ENCODE results near the gene TNP1.

TNP1 gene

DNA sequence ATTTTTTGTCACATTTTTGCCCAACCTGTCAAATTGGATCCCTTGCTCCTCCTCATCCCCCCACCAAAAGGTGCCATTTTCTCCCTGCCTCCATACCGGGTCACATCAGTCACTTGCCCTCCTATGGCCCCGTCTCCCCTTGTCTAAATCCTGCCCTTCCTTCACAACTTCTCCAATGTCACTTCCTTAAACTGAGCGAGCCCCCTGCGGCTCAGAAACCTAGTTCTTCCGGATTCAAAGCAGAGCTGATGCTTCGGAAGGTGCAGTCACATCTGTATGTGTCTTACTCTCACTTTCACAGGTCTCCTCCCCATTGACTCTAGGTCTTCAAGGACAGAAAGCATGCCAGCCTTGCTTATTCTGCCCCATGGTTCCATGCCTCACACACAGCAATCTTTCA is 22.1 kb downstream of the TNP1 start:
- no peak for DNase-seq

DNA sequence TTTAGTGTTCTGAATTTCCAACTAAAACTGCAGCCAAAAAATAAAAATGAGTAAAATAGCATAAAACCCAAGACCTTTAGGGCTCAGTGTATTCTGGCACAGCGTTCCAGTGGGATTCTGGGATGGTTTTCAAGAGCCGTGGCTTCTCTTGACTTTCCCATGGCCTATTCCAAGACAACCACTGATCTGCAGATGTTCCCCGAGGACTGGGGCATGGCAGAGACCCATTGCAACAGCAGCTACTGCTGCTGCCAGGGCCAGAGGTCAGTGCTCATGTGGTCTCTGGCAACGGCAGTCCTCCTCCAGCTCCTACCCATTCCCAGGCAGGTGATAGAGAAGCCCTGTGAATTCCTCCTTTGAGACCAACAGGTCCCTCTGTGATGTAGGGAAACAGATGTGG is 26.8 kb downstream of the TNP1 start:
- no peak for DNase-seq

DNA sequence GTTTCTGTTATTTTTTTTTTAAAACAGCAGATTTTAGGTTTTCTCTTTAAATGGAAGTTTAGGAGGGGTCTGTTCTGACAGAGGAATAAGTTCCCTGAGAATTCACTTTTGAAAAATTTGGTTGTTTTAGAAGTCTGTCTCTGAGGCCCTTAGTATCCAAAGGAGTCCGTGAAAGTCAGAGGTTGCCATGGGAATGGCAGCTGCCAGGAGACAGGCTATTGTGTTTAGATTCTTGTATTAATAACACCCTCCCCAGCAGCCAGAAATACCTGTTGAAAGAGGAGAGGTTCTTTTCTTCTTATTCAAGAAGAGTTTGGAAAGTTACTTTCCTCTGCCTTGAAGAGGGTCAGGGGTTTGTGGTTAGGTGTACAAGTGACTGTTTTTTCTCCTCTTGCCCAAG is 29.5 kb downstream of the TNP1 start:
- peak; percentile 7 for DNase-seq

DNA sequence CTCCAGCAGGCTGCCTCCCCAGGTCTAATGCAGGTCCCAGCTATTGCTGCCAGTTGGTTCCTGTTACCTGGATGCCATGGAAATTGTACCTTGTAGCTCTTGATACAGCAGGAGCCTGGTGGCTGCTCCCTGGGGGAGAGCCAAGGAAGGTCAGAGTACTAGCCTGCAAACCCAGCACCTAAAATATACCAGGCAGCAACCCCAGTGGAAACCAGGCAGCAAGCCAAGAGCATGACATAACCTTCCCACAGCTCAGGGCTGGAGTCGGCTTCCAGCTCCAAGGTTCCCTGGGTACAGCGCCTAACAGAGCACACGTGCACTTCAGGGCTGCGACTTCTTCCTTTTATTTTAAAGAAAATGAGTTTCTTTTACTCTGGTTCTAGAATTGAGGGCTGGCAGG is 30.3 kb downstream of the TNP1 start:
- peak; percentile 39 for DNase-seq

DNA sequence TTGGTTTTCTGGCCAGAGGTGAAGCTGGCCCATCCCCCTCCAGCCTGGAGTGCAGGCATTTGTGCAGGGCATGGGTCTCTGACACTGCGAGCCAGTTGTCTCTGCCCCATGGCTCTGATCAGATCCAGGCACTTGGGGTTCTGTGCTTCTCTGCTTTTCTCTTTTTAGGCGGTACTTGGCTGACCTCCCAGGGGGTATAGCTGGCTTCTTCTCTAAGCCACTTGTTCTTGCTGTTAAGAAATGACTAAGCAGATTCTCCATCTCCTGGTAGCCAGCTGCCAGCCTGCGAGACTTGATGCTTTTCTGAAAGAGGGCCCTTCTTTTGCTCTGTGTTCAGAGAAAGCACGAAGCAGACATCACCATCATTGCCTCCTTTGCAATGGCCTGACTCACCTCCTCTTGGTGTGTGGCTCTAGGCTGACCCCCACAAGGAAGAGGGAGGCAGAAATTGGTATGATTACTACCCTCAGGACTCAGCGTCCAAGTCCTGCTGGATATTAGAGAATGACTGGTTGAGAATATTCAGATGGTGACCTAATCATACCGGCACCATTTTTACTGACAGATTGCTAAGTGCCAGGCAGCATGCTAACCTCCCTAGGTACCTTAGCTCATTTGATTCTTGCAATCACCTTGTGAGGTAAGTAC is 32.7 kb downstream of the TNP1 start:
- DNase-seq = no peak

DNA sequence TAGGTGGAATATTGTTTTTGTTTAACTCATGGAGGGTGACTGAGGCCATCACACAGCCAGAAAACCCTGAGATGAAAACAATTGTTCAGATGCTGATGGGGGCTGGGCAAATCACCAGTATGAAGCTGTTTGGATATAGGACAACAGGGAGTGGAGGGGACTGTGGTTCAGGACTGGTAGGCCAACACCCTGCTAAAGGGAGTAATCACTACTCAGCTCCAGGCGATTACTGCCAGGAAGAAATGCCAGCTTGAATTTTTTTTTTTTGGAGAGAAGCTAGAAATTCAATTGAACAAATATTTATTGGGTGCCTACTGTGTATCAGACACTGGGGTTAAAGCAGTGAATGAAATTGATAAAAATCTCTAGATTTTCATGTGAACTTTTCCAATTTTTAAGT is 37.4 kb downstream of the TNP1 start:
- no peak for DNase-seq

DNA sequence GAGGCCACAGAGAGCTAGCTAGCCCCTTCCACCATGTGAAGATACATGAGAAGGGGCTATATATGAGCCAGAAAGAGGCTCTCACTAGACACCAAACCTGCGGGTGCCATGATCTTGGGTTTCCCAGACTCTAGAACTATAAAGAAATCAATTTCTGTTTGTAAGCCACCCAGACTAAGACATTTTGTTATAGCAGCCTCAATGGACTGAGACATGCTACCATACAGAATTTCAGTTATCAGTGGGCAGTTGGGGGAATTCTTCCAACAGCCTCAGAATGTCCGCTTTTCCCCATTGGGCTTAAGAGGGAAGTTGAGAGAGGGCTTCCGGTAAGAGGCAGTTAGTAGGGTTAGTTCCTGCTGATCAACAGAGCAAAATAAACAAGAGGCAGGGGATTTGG is 39.2 kb downstream of the TNP1 start:
- no peak for DNase-seq

DNA sequence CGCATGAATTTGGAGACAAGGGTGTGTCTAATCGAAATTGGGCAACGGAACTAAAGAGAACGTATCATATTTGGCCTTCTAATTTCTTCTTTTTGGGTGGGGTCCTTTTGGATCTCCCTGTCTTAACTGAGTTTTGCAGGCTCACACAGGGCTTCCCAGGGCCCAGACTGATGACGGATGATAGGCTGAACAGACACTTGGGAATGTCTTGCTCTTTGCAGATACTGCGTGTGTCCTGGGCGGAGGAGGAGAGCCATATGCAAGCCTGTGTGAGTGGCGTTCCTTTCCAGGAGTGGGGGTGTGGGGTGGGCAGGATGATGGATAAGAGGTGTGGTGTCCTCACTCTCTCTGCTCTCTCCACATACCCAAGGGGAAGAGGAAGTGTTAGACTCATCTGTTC is 40.1 kb downstream of the TNP1 start:
- DNase-seq = no peak

DNA sequence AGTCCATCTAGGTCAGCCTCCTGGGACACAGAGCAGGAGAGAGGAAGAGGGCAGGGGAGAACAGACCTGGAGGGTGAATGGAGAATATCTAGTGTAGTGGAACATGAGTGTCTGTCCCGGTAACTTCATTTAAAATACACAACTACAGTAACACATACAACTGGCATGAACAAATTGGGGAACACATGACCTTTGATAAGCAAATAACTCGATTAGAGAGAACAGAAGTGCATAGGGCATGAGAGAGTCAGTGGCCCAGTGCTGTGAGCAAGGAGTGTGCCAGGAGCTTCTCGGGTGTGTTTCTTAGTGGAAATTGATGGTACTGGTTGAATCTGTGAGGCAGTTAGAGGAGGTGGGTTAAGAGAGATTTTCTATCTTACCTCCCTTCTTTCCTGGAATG is 40.8 kb downstream of the TNP1 start:
- no peak for DNase-seq

DNA sequence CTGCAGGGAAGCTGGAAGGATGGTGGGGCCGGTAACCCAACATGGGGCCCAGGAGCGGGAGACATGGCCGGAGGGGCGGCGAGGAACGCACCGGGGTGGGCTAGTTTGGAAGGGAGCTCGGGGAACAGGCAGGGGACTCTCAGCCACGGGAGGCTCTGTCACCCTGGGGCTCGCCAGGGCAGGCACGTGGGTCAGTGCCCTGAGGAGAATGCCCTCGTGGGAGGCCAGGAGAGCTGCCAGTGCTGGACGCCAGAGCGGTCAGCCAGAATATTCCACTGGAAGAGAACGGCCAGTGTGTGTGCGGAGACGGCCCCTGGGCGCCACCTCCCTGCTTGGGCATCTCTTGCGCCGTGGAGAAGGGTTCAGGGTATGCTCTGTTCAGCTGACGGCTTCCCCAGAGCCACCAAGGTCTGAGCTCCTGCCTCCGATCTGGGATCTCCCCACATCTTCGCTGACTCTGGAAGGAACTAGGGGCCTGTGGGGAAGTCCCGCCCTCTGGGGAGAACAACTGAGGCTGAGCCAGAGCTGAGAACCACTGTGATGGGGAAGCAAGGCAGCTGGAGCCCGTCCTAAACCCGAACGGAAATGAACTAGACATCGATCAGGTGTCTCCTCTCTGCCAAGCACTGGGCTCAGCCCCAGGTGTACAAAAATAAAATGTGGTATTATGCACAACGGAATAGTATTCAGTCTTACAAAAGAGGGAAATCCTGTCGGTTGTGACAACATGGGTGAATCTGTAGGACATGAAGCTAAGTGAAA is 49.3 kb downstream of the TNP1 start:
- no peak for DNase-seq

All from NCI-H1105 (cell line).